Osteocyte (in vitro differentiated cells): Measurements from ENCODE around the gene TOX4. TPM values are rescaled to one million over a fixed set of nuclear protein-coding genes. Genes with fewer than 3 reads are reported as not detected.
"Not testable (repeated sequence)": the region's sequence is repeated elsewhere in the genome, so short reads cannot be mapped to it uniquely, and the experiment has no call there.

Experiments used
- DNase-seq: peaks from one replicate; pipeline ENCODE4 v3.0.0; 2021; ENCODE audit warnings: mixed read lengths; ENCODE audit not compliant: unreplicated experiment; ENCODE audit errors: extremely low spot score
- H3K27ac Mint-ChIP-seq: one replicate; pipeline ENCODE4 v1.8.0; 2021; ENCODE audit warnings: mild to moderate bottlenecking, mixed read lengths; ENCODE audit not compliant: unreplicated experiment
- H3K27me3 Mint-ChIP-seq: one replicate; pipeline ENCODE4 v1.8.0; 2021; ENCODE audit warnings: mixed read lengths; ENCODE audit not compliant: unreplicated experiment
- H3K36me3 Mint-ChIP-seq: one replicate; pipeline ENCODE4 v1.8.0; 2021; ENCODE audit warnings: mixed read lengths; ENCODE audit not compliant: unreplicated experiment
- H3K4me1 Mint-ChIP-seq: one replicate; pipeline ENCODE4 v1.8.0; 2021; ENCODE audit warnings: mixed read lengths; ENCODE audit not compliant: unreplicated experiment
- H3K4me3 Mint-ChIP-seq: one replicate; pipeline ENCODE4 v1.8.0; 2021; ENCODE audit warnings: mild to moderate bottlenecking, moderate library complexity, mixed read lengths; ENCODE audit not compliant: unreplicated experiment
- H3K9me3 Mint-ChIP-seq: one replicate; pipeline ENCODE4 v1.8.0; 2021; ENCODE audit warnings: mixed read lengths; ENCODE audit not compliant: unreplicated experiment
- total RNA-seq: library from RNA; stranded (reverse); gene quantifications from 2 replicates; pipeline ENCODE4 v1.2.1, GENCODE V29; 2021
- TF ChIP-seq, protein P1 (sequence below): fragments of 200-600 bp; sonication (generic); IDR thresholded peaks from 2 replicates; pipeline ENCODE4 v1.5.0; 2021; ENCODE audit warnings: antibody characterized with exemption, mild to moderate bottlenecking, moderate library complexity

Gene TOX4
- total RNA-seq, 1 donor from 2014 or later: 78.8 TPM

DNA sequence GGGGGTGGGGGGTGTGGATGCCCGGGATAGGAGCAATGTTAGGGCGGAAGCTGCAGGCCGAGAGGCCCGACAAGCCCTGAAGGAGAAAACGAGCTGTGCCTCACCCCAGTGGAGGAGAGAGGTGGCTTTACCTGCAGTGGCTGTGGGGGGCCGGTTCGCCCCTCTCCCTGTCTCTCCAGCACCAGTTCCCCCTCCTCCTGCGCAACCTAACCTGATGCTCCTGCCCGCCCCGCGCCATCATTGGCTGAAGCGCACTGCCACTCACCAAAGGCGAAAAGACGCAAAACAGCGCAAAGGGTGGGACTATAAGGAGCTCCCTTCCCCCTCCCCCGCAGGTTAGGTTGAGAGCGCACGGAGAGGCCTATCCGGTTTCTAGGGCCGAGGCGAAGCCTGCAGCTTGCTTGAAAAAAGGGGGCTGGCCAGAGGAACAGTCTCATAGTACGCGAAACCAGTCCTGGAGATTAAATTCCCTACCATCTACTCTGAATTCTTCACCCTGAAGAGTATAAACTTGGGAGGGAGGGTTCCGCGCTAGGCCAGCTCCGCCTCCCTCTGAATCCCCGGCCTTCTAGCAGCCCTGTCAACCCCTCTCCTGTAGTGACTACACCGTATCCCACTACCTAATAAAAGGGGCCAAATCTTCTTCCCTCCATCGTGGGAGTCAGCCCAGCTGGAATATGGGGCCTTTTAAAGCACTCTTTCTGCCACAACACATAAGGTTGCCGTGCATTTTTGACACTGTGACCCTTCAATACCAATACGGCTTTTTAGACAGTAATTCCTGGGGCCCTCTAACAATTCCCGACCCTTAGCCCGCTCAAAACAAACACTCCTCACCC lies 39.7 kb upstream of the TOX4 start:
- no peaks in the 10 kb centered on the region for H3K9me3 Mint-ChIP-seq
- peak overlapping the region; percentile 95 for H3K27ac Mint-ChIP-seq
- peak overlapping the region; percentile 83 for H3K4me3 Mint-ChIP-seq
- H3K36me3 Mint-ChIP-seq: peaks cover 8% of the 10 kb centered on the region
- no peaks in the 10 kb centered on the region for H3K27me3 Mint-ChIP-seq
- TF ChIP-seq, protein P1, sequence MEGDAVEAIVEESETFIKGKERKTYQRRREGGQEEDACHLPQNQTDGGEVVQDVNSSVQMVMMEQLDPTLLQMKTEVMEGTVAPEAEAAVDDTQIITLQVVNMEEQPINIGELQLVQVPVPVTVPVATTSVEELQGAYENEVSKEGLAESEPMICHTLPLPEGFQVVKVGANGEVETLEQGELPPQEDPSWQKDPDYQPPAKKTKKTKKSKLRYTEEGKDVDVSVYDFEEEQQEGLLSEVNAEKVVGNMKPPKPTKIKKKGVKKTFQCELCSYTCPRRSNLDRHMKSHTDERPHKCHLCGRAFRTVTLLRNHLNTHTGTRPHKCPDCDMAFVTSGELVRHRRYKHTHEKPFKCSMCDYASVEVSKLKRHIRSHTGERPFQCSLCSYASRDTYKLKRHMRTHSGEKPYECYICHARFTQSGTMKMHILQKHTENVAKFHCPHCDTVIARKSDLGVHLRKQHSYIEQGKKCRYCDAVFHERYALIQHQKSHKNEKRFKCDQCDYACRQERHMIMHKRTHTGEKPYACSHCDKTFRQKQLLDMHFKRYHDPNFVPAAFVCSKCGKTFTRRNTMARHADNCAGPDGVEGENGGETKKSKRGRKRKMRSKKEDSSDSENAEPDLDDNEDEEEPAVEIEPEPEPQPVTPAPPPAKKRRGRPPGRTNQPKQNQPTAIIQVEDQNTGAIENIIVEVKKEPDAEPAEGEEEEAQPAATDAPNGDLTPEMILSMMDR: no peak
- H3K4me1 Mint-ChIP-seq: peaks cover 36% of the 10 kb centered on the region
- DNase-seq: peak; percentile 98

DNA sequence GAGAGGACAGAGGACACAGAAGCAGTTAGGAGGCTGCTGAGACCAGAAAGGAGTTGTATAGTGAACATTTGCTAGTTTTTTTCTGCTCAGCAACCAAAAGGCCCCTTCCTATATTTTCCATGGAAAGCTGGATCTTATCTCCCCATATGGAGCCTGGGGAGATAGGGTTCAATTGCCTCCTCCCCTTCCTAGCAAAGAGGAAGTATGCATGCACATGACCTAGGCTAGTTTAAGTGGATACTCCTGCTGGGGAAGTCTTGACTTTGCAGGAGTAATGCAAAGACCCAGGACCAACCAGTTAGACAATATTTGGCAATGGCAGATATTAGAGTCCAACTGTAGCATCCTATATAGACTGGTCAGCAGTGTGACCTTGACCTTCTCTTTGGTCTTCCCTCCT lies 36.1 kb upstream of the TOX4 start:
- TF ChIP-seq, protein P1: no peak
- no peaks in the 10 kb centered on the region for H3K36me3 Mint-ChIP-seq
- peaks cover 18% of the 10 kb centered on the region for H3K4me1 Mint-ChIP-seq
- H3K27ac Mint-ChIP-seq: no peak overlapping the region
- H3K4me3 Mint-ChIP-seq: no peak overlapping the region
- H3K27me3 Mint-ChIP-seq: no peaks in the 10 kb centered on the region
- no peak for DNase-seq
- no peaks in the 10 kb centered on the region for H3K9me3 Mint-ChIP-seq

- not testable (repeated sequence) for H3K36me3 Mint-ChIP-seq, H3K27me3 Mint-ChIP-seq, H3K4me1 Mint-ChIP-seq, H3K4me3 Mint-ChIP-seq, H3K9me3 Mint-ChIP-seq, H3K27ac Mint-ChIP-seq, DNase-seq
These were observed 34.3 kb upstream of the TOX4 start for GRCh38 chr14:21442657-21443056.

- H3K27ac Mint-ChIP-seq: no peak overlapping the region
- TF ChIP-seq, protein P1: no peak
These were observed 27.1 kb upstream of the TOX4 start for GRCh38 chr14:21449899-21450216.

GRCh38 chr14:21454843-21455544 lies 22.0 kb upstream of the TOX4 start:
- Mint-ChIP-seq H3K27ac (peak overlapping the region; percentile 100), H3K4me3 (peak overlapping the region; percentile 93), H3K36me3 (peaks cover 10% of the 10 kb centered on the region), H3K27me3 (no peaks in the 10 kb centered on the region), H3K9me3 (no peaks in the 10 kb centered on the region), H3K4me1 (peaks cover 41% of the 10 kb centered on the region)
- TF ChIP-seq, protein P1: no peak
- DNase-seq: no peak

More at GRCh38 chr14:21449899-21450216, 27.1 kb upstream of the TOX4 start:
- H3K36me3 Mint-ChIP-seq: peaks cover 5% of the 10 kb centered on the region
- DNase-seq: no peak
- no peak overlapping the region for H3K4me3 Mint-ChIP-seq
- peaks cover 29% of the 10 kb centered on the region for H3K4me1 Mint-ChIP-seq
- H3K27me3 Mint-ChIP-seq: no peaks in the 10 kb centered on the region
- H3K9me3 Mint-ChIP-seq: no peaks in the 10 kb centered on the region
